Measurements from ENCODE around the gene POU2AF1.

Gene POU2AF1

GRCh38 chr11:111391328-111392124 lies 12.5 kb upstream of the POU2AF1 start:
- DNase-seq (ENCODE audit: extremely low read depth, insufficient read length), result no peak
- H3K36me3 ChIP-seq (ENCODE audit: control insufficient read depth, insufficient read depth, low read length), result no peaks in the 10 kb centered on the region

DNA sequence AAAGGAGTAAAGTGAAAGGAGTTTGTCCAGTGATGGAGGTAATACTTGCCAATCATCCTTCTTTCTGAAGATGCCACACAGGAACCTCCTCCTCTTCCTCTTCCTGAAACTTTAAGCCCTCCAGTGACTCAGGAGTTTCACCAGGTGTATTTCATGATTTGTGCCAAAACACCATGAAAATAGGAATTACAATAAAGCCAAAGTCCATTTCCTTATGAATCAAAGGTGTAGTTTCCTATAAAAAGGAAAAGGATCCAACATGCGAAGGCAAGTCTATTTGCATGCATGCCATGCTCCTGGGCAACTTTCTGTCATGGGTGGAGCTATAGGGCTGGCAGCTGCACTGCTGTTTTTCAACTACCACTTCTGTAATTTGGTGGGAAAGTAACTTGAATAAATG lies 9.8 kb upstream of the POU2AF1 start:
- DNase-seq (ENCODE audit: extremely low read depth, insufficient read length), result no peak
- TF ChIP-seq CTCF (IDR thresholded peaks at IDR 0.05; ENCODE audit: insufficient read depth, low read length, poor library complexity, severe bottlenecking), result no peak
- no peaks in the 10 kb centered on the region for H3K27me3 ChIP-seq (replicated peaks; ENCODE audit: control insufficient read depth, insufficient read depth, low read length)
- no peaks in the 10 kb centered on the region for H3K36me3 ChIP-seq (ENCODE audit: control insufficient read depth, insufficient read depth, low read length)
- no peak overlapping the region for H3K4me3 ChIP-seq (replicated peaks; ENCODE audit: low read depth, low read length)

More at GRCh38 chr11:111391328-111392124, 12.5 kb upstream of the POU2AF1 start:
- no peak for TF ChIP-seq CTCF (IDR thresholded peaks at IDR 0.05; ENCODE audit: insufficient read depth, low read length, poor library complexity, severe bottlenecking)
- Histone ChIP-seq H3K27me3 (replicated peaks; ENCODE audit: control insufficient read depth, insufficient read depth, low read length) (no peaks in the 10 kb centered on the region), H3K4me3 (replicated peaks; ENCODE audit: low read depth, low read length) (no peak overlapping the region)

- no peak overlapping the region for H3K4me3 ChIP-seq (replicated peaks; ENCODE audit: low read depth, low read length)
- no peak for DNase-seq (ENCODE audit: extremely low read depth, insufficient read length)
These were observed 9.3 kb upstream of the POU2AF1 start for GRCh38 chr11:111388420-111388819.

GRCh38 chr11:111387363-111387762 lies 8.3 kb upstream of the POU2AF1 start:
- DNase-seq (ENCODE audit: extremely low read depth, insufficient read length), result no peak
- no peak for TF ChIP-seq CTCF (IDR thresholded peaks at IDR 0.05; ENCODE audit: insufficient read depth, low read length, poor library complexity, severe bottlenecking)

More at GRCh38 chr11:111388420-111388819, 9.3 kb upstream of the POU2AF1 start:
- H3K27me3 ChIP-seq (replicated peaks; ENCODE audit: control insufficient read depth, insufficient read depth, low read length), result no peaks in the 10 kb centered on the region
- no peak for TF ChIP-seq CTCF (IDR thresholded peaks at IDR 0.05; ENCODE audit: insufficient read depth, low read length, poor library complexity, severe bottlenecking)
- H3K36me3 ChIP-seq (ENCODE audit: control insufficient read depth, insufficient read depth, low read length), result no peaks in the 10 kb centered on the region

GRCh38 chr11:111386611-111387150 lies 7.6 kb upstream of the POU2AF1 start:
- no peak for TF ChIP-seq CTCF (IDR thresholded peaks at IDR 0.05; ENCODE audit: insufficient read depth, low read length, poor library complexity, severe bottlenecking)
- H3K4me3 ChIP-seq (replicated peaks; ENCODE audit: low read depth, low read length), result no peak overlapping the region
- no peak for DNase-seq (ENCODE audit: extremely low read depth, insufficient read length)
- H3K36me3 ChIP-seq (ENCODE audit: control insufficient read depth, insufficient read depth, low read length), result no peaks in the 10 kb centered on the region
- no peaks in the 10 kb centered on the region for H3K27me3 ChIP-seq (replicated peaks; ENCODE audit: control insufficient read depth, insufficient read depth, low read length)

More at GRCh38 chr11:111387363-111387762, 8.3 kb upstream of the POU2AF1 start:
- H3K27me3 ChIP-seq (replicated peaks; ENCODE audit: control insufficient read depth, insufficient read depth, low read length), result no peaks in the 10 kb centered on the region
- no peak overlapping the region for H3K4me3 ChIP-seq (replicated peaks; ENCODE audit: low read depth, low read length)
- H3K36me3 ChIP-seq (ENCODE audit: control insufficient read depth, insufficient read depth, low read length), result no peaks in the 10 kb centered on the region
